Measurements from ENCODE around the gene DRG2. TPM values are rescaled to one million over a fixed set of nuclear protein-coding genes. Genes with fewer than 3 reads are reported as not detected.

Gene DRG2
- total and polyA plus RNA-seq, 10 of the 15 experiments (the other 5 are each of a cell fraction or from before 2014, with no cell fraction given) = 9.1 to 64.8 (median 45.7) TPM

- Histone ChIP-seq H3K4me1 (ENCODE audit: control insufficient read depth, insufficient read depth, low read length) (peaks cover 22% of the 10 kb centered on the region), H3K4me3 (no peak overlapping the region), H3K9ac (ENCODE audit: control insufficient read depth, insufficient read depth, low read length) (no peak overlapping the region), H3K4me2 (ENCODE audit: control insufficient read depth, insufficient read depth) (no peak overlapping the region), H2AFZ (ENCODE audit: control insufficient read depth, low read depth, low read length) (no peak overlapping the region), H3K27me3 (replicated peaks in 1 of 2; ENCODE audit: control insufficient read depth in 2 of 2, insufficient read depth in 2 of 2, low read length in 1 of 2) (no peaks in the 10 kb centered on the region), H3K9me3 (replicated peaks; ENCODE audit: control insufficient read depth, insufficient read depth, low read length) (no peaks in the 10 kb centered on the region), H3K79me2 (ENCODE audit: control insufficient read depth, insufficient read depth, low read length) (no peaks in the 10 kb centered on the region), H4K20me1 (ENCODE audit: control insufficient read depth, insufficient read depth) (no peaks in the 10 kb centered on the region), H3K36me3 (ENCODE audit: control insufficient read depth in 2 of 2, insufficient read depth in 2 of 2, low read length in 1 of 2) (no peaks in the 10 kb centered on the region), H3K27ac (ENCODE audit: control insufficient read depth, insufficient read depth) (no peak overlapping the region)
- RAD21 ChIA-PET (ENCODE audit: unreplicated experiment) = interaction anchor here (1.4 kb wide), 1 partner anchor 28 kb away, joined by 3 read pairs; the partner anchor contains the start of gene ALKBH5
- FAIRE-seq (no peak), ATAC-seq (no peak), DNase-seq (ENCODE audit: low read depth, low spot score) (no peak)
- 79% methylated on average over 13 of the region's 14 CpGs for WGBS (ENCODE audit: insufficient coverage, insufficient replicate concordance, low lambda C conversion rate, missing lambda C conversion rate)
- CTCF ChIA-PET = interaction anchor here (1.1 to 1.7 kb wide), 2 partner anchors 10 to 15 kb away, joined by 3 to 8 read pairs; no protein-coding TSS in a partner anchor
- in situ Hi-C loops (cut with MboI) = no loop called here
- intact Hi-C loops (cut with micrococcal nuclease; ENCODE audit: unreplicated experiment) = no loop called here
- POLR2A ChIA-PET = no interaction called here
- SMC1A ChIA-PET (ENCODE audit: uncharacterized antibody, unreplicated experiment) = no interaction called here
- no peak for TF ChIP-seq IRF4 (IDR thresholded peaks at IDR 0.05; ENCODE audit: low read depth, low read length)
- TF ChIP-seq KLF5 (IDR thresholded peaks at IDR 0.05; ENCODE audit: partially characterized antibody) = no peak
- TF ChIP-seq CREB1 (IDR thresholded peaks at IDR 0.05; ENCODE audit: low read depth) = no peak
- TF ChIP-seq GABPA (IDR thresholded peaks at IDR 0.05; ENCODE audit: low read depth) = no peak
- no peak for TF ChIP-seq ZNF592 (IDR thresholded peaks at IDR 0.05)
- TF ChIP-seq SREBF1 (IDR thresholded peaks at IDR 0.05; ENCODE audit: low read length) = no peak
- TF ChIP-seq POLR2A (IDR thresholded peaks at IDR 0.05; ENCODE audit: low read depth, low read length) = no peak
- TF ChIP-seq YBX1 (IDR thresholded peaks at IDR 0.05) = no peak
- no peak for TF ChIP-seq LARP7 (IDR thresholded peaks at IDR 0.05)
- TF ChIP-seq MEF2B (IDR thresholded peaks at IDR 0.05; ENCODE audit: partially characterized antibody, poor library complexity, severe bottlenecking) = no peak
- TF ChIP-seq NBN (IDR thresholded peaks at IDR 0.05) = no peak
- TF ChIP-seq FOXM1 (IDR thresholded peaks at IDR 0.05; ENCODE audit: low read depth, low read length) = no peak
- TF ChIP-seq FOXK2 (IDR thresholded peaks at IDR 0.05) = no peak
- no peak for TF ChIP-seq ZBTB33 (IDR thresholded peaks at IDR 0.05)
- TF ChIP-seq ATF2 (IDR thresholded peaks at IDR 0.05; ENCODE audit: low read length) = no peak
- no peak for TF ChIP-seq SRF (IDR thresholded peaks at IDR 0.05; ENCODE audit: low read depth in 2 of 2, low read length in 2 of 2)
- no TSS peak for BruUV-seq (replicated peaks)
Measured at GRCh38 chr17:18155179-18155578, 67.4 kb downstream of the DRG2 start.
